ENCODE data around the gene ZNF225.
"Not testable (repeated sequence)": the region's sequence is repeated elsewhere in the genome, so short reads cannot be mapped to it uniquely, and the experiment has no call there.

ZNF225 gene

DNA sequence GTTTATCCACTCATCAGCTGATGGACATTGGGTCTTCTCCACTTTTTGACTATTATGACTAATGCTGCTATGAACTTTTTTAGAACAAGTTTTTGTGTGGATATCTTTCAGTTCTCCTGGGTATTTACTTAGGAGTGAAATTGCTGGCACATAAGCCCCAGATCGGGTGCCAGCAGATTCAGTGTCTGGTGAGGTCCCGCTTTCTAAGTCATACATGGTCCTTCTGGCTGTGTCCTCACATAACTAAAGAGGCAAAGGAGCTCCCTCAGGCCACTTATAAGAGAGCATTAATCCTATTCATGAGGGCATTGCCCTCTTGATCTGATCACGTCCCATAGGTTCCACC lies 51.1 kb downstream of the ZNF225 start:
- H3K27me3 ChIP-seq (ENCODE audit: low read depth, low read length): no peaks in the 10 kb centered on the region
- peaks cover 18 to 24% of the 10 kb centered on the region in 2 donors for H3K9me3 ChIP-seq (ENCODE audit: control insufficient read depth in 1 of 2, low read length in 2 of 2)
- H3K4me1 ChIP-seq (ENCODE audit: control insufficient read depth in 1 of 2, insufficient read depth in 2 of 2, low read length in 2 of 2): peaks cover 0 to 11% of the 10 kb centered on the region in 2 donors
- H3K27ac ChIP-seq (ENCODE audit: low read length): peak overlapping the region; percentile 97
- H3K36me3 ChIP-seq (ENCODE audit: control insufficient read depth in 1 of 2, insufficient read depth in 2 of 2, low read length in 2 of 2): peaks cover 9 to 29% of the 10 kb centered on the region in 2 donors
- H3K4me3 ChIP-seq (ENCODE audit: low read depth in 1 of 2, low read length in 2 of 2): peak overlapping the region; percentile 79 to 97

DNA sequence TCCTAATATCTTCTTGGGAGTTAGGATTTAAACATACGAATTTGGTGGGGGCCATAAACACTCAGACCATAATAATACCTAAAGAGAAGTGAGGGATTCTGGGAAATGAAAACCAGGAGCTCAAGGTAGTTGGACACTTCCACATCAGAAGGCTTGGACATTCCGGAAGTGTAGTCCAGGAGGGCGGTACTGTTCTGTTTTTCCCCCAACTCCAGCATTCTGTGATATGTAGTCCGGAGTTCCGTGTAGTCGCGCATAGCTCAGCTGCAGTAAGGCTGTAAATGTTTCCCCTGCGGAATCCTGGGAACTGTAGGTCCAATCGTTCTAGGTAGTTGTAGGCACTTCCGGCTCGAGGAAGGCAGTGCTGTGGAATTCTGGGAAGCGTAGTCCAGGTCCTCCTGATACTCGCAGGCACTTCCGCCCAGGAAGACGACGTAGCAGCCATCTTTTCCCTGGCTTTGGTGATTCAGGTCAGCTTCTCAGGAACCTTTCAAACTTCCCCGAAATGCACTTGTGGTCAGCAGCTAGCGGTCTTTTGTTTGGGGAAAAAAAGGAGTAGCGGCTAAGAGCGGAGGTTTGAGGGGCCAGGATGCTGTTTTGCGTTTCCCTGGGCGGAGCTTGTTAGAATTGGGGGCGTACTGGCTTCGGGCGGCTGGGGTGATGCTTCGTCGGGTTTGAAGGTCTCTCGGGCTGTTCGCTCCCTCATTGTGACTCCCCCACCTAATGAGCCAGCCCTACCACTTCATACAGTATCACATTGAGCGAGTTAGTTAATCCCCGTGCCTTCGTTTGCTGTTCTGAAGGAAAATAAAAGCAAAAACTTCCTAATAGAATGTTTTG lies 51.7 kb downstream of the ZNF225 start, which contains the start of gene ZNF226:
TSS of gene ZNF226 (plus strand) at position 428 of the 840 bp plus-strand sequence. CDS start 4,981 bp downstream, outside the sequence.
- Histone ChIP-seq H3K27ac (ENCODE audit: low read length) (peak within 1 kb of the TSS; percentile 97), H3K4me3 (ENCODE audit: low read depth in 1 of 2, low read length in 2 of 2) (peak within 1 kb of the TSS; percentile 79 to 97), H3K36me3 (ENCODE audit: control insufficient read depth in 1 of 2, insufficient read depth in 2 of 2, low read length in 2 of 2) (peaks cover 15 to 34% of the 10 kb centered on the region in 2 donors), H3K9me3 (ENCODE audit: control insufficient read depth in 1 of 2, low read length in 2 of 2) (peaks cover 24 to 27% of the 10 kb centered on the region in 2 donors), H3K27me3 (ENCODE audit: low read depth, low read length) (no peaks in the 10 kb centered on the region), H3K4me1 (ENCODE audit: control insufficient read depth in 1 of 2, insufficient read depth in 2 of 2, low read length in 2 of 2) (peaks cover 0 to 11% of the 10 kb centered on the region in 2 donors)

DNA sequence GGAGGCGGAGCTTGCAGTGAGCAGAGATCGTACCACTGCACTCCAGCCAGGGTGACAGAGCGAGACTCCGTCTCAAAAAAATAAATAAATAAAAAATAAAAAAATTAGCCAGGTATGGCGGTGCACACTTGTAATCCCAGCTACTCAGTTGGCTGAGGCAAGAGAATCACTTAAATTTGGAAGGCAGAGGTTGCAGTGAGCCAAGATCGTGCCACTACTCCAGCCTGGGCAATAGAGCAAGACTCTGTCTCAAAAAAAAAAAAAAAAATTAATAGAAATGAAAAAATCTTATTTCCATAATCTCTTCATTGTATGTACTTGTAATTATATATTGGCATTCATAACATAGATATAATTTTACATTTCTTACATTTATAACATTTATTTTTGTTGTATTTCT lies 57.5 kb downstream of the ZNF225 start:
- Histone ChIP-seq H3K36me3 (ENCODE audit: control insufficient read depth in 1 of 2, insufficient read depth in 2 of 2, low read length in 2 of 2) (peaks cover 65 to 88% of the 10 kb centered on the region in 2 donors), H3K9me3 (ENCODE audit: control insufficient read depth in 1 of 2, low read length in 2 of 2) (peaks cover 54 to 64% of the 10 kb centered on the region in 2 donors)
- H3K27me3 ChIP-seq (ENCODE audit: low read depth, low read length); H3K27ac ChIP-seq (ENCODE audit: low read length); H3K4me3 ChIP-seq (ENCODE audit: low read depth in 1 of 2, low read length in 2 of 2); H3K4me1 ChIP-seq (ENCODE audit: control insufficient read depth in 1 of 2, insufficient read depth in 2 of 2, low read length in 2 of 2): not testable (repeated sequence)

DNA sequence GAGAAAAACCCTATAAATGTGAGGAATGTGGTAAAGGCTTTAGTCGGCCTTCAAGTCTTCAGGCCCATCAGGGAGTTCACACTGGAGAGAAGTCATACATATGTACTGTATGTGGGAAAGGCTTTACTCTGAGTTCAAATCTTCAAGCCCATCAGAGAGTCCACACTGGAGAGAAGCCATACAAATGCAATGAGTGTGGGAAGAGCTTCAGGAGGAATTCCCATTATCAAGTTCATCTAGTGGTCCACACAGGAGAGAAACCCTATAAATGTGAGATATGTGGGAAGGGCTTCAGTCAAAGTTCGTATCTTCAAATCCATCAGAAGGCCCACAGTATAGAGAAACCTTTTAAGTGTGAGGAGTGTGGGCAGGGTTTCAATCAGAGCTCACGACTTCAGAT lies 63.4 kb downstream of the ZNF225 start:
- H3K4me3 ChIP-seq (ENCODE audit: low read depth in 1 of 2, low read length in 2 of 2): peak overlapping the region in 1 of 2 donors; percentile 42
- H3K4me1 ChIP-seq (ENCODE audit: control insufficient read depth in 1 of 2, insufficient read depth in 2 of 2, low read length in 2 of 2): no peaks in the 10 kb centered on the region
- H3K36me3 ChIP-seq (ENCODE audit: control insufficient read depth in 1 of 2, insufficient read depth in 2 of 2, low read length in 2 of 2): peaks cover 53 to 55% of the 10 kb centered on the region in 2 donors
- H3K27me3 ChIP-seq (ENCODE audit: low read depth, low read length): no peaks in the 10 kb centered on the region
- no peak overlapping the region for H3K27ac ChIP-seq (ENCODE audit: low read length)
- H3K9me3 ChIP-seq (ENCODE audit: control insufficient read depth in 1 of 2, low read length in 2 of 2): peaks cover 72 to 97% of the 10 kb centered on the region in 2 donors

DNA sequence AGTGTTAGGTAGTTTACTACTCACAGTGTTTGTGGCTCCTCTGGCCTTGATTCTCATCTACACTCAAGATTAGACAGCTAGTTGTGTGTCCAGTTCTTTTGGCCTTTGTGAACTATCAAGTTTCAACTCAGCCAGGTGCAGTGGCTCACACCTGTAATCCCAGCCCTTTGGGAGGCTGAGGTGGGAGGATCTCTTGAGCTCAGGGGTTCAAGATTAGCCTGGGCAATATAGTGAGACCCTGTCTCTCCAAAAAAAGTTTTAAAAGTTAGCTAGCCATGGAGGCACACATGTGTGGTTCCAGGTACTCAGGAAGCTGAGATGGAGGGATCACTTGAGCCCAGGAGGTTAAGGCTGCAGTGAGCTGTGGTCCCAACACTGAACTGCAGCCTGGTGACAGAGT lies 67.8 kb downstream of the ZNF225 start:
- H3K36me3 ChIP-seq (ENCODE audit: control insufficient read depth in 1 of 2, insufficient read depth in 2 of 2, low read length in 2 of 2): peaks cover 10 to 11% of the 10 kb centered on the region in 2 donors
- H3K4me3 ChIP-seq (ENCODE audit: low read depth in 1 of 2, low read length in 2 of 2): peak overlapping the region in 1 of 2 donors; percentile 45
- no peaks in the 10 kb centered on the region for H3K27me3 ChIP-seq (ENCODE audit: low read depth, low read length)
- no peaks in the 10 kb centered on the region for H3K4me1 ChIP-seq (ENCODE audit: control insufficient read depth in 1 of 2, insufficient read depth in 2 of 2, low read length in 2 of 2)
- no peak overlapping the region for H3K27ac ChIP-seq (ENCODE audit: low read length)
- H3K9me3 ChIP-seq (ENCODE audit: control insufficient read depth in 1 of 2, low read length in 2 of 2): peaks cover 45 to 85% of the 10 kb centered on the region in 2 donors

DNA sequence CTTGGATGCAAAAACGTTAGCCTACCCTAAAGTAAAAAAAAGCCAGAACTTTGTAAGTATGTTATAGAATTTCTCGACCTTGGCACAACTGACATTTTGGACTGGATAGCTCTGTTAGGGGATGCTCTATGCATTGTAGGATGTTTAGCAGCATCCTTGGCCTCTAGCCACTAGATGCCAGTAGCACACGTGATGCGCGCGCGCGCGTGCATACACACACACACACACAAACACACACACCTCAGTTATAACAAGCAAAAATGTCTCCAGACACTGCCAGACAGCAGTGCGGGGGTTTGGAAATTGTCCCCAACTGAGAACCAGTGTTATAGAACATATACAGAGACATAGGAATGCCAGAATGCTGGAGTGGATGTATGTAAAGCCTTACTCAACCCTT lies 68.9 kb downstream of the ZNF225 start:
- Histone ChIP-seq H3K4me1 (ENCODE audit: control insufficient read depth in 1 of 2, insufficient read depth in 2 of 2, low read length in 2 of 2) (no peaks in the 10 kb centered on the region), H3K27me3 (ENCODE audit: low read depth, low read length) (no peaks in the 10 kb centered on the region), H3K36me3 (ENCODE audit: control insufficient read depth in 1 of 2, insufficient read depth in 2 of 2, low read length in 2 of 2) (no peaks in the 10 kb centered on the region), H3K4me3 (ENCODE audit: low read depth in 1 of 2, low read length in 2 of 2) (peak overlapping the region in 1 of 2 donors; percentile 45), H3K27ac (ENCODE audit: low read length) (no peak overlapping the region), H3K9me3 (ENCODE audit: control insufficient read depth in 1 of 2, low read length in 2 of 2) (peaks cover 38 to 73% of the 10 kb centered on the region in 2 donors)
